ENCODE results near the gene C14orf132. TPM values are rescaled to one million over a fixed set of nuclear protein-coding genes. Genes with fewer than 3 reads are reported as not detected.

The C14orf132 gene
- polyA plus RNA-seq, 1 donor (not counting 4 experiments of a cell fraction or from before 2014, with no cell fraction given), result 1.3 TPM

DNA sequence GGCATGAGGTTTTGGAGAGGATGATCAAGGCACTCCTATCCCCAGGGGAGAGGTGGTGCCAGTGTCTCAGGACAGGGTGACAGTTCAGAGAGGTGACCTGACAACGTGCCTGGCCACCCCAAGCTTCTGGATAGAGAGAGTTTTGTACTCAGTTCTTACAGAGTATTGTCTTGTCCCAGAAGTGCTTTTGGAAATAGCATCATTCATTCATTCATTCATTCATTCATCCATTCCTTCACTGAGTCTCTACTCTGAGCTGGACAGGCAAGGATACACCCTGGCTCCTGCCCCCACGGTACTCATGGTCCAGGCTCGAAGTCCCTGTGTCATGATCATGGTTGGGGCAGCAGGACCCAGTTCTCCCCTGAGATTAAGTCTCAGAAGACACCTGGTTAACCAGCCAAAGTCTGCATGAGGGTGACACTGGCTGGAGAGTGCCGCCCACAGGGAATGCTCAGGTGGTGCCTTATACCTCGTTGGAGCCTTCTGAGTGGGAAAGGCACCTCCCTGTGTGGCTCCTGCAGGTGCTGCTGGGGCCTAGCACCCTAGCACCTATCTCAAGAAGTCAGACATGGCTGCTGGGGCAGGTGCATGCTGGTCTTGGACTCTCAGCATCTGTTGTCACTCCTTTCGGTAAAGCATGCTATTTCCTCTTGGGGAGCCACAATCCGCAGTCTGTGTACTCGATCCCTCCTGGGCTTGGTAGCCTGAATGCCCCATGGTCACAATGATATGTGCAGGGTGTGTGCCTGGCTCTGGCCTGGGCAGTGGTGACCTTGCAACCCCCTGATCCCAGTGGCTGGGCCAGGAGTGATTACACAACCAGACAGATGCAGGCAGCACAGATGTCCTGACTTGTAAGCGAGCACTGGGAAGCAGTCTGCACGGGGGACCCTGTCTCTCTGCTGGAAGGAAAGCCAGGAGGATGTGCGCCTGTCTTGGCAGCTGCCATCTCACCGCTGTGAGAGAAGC, 57.8 kb downstream of the C14orf132 start:
- dilution Hi-C loops (cut with MboI; ENCODE audit: extremely low pct_ligation_motif_present, low sequenced_read_pairs), result no loop called here
- no peak for DNase-seq (ENCODE audit: low read depth, low spot score)
- no peak overlapping the region for H3K9ac ChIP-seq (ENCODE audit: control insufficient read depth, extremely low read depth, insufficient read depth, low read length)
- no peak overlapping the region for H3K27ac ChIP-seq (ENCODE audit: control insufficient read depth, insufficient read depth, low read length)
- H3K4me2 ChIP-seq (ENCODE audit: control insufficient read depth, extremely low read depth, insufficient read depth, low read depth, low read length), result no peak overlapping the region
- H3K9me1 ChIP-seq (ENCODE audit: control insufficient read depth, extremely low read depth, insufficient read depth, low read length), result no peaks in the 10 kb centered on the region
- FAIRE-seq, result no peak
- no peaks in the 10 kb centered on the region for H3K9me3 ChIP-seq (ENCODE audit: control insufficient read depth, low read depth, low read length)
- H3K4me1 ChIP-seq (ENCODE audit: control insufficient read depth, extremely low read depth, insufficient read depth, low read length), result peaks cover 11% of the 10 kb centered on the region
- H4K20me1 ChIP-seq (ENCODE audit: control insufficient read depth, extremely low read depth, insufficient read depth, low read length), result no peaks in the 10 kb centered on the region
- no peaks in the 10 kb centered on the region for H3K36me3 ChIP-seq (ENCODE audit: control insufficient read depth in 2 of 2, extremely low read depth in 1 of 2, insufficient read depth in 2 of 2, low read length in 2 of 2)
- TF ChIP-seq, protein P1, sequence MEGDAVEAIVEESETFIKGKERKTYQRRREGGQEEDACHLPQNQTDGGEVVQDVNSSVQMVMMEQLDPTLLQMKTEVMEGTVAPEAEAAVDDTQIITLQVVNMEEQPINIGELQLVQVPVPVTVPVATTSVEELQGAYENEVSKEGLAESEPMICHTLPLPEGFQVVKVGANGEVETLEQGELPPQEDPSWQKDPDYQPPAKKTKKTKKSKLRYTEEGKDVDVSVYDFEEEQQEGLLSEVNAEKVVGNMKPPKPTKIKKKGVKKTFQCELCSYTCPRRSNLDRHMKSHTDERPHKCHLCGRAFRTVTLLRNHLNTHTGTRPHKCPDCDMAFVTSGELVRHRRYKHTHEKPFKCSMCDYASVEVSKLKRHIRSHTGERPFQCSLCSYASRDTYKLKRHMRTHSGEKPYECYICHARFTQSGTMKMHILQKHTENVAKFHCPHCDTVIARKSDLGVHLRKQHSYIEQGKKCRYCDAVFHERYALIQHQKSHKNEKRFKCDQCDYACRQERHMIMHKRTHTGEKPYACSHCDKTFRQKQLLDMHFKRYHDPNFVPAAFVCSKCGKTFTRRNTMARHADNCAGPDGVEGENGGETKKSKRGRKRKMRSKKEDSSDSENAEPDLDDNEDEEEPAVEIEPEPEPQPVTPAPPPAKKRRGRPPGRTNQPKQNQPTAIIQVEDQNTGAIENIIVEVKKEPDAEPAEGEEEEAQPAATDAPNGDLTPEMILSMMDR (optimal IDR thresholded peaks at IDR 0.05 in 1 of 3, IDR thresholded peaks at IDR 0.05 in 1 of 3, conservative IDR thresholded peaks at IDR 0.05 in 1 of 3; ENCODE audit: extremely low read depth in 1 of 3, insufficient read depth in 2 of 3, low read length in 3 of 3), result no peak
- TF ChIP-seq EZH2 (IDR thresholded peaks at IDR 0.05; ENCODE audit: low read length), result peak; percentile 25
- no peak overlapping the region for H2AFZ ChIP-seq (ENCODE audit: control insufficient read depth, low read length)
- no peak overlapping the region for H3K4me3 ChIP-seq (ENCODE audit: control insufficient read depth in 2 of 3, extremely low read depth in 1 of 3, insufficient read depth in 2 of 3, low read depth in 1 of 3, low read length in 3 of 3)
- H3K79me2 ChIP-seq (ENCODE audit: control insufficient read depth, insufficient read depth, low read length), result no peaks in the 10 kb centered on the region
- peaks cover 34% of the 10 kb centered on the region for H3K27me3 ChIP-seq (ENCODE audit: control insufficient read depth, extremely low read depth, insufficient read depth, low read length)

DNA sequence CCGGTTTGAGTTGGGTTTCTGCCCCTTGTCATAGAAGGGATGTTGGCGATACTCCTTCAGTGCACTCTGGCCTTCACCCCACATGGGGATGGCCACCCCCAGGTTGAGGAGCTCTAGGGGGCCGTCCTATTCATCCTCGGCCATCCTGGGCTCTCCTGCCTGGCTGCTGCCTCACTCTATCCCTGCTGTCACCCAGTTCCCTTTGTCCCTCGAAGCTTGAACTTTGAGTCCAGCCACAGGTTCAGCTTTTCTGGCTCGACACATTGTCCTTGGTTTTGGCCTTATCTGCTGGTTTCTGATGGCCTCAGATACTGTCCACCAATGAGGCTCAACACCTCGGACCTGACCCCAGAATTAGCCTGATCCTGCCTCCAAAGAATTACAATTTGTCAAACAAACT, 58.6 kb downstream of the C14orf132 start:
- Histone ChIP-seq H3K9me3 (ENCODE audit: control insufficient read depth, low read depth, low read length) (no peaks in the 10 kb centered on the region), H2AFZ (ENCODE audit: control insufficient read depth, low read length) (no peak overlapping the region), H3K36me3 (ENCODE audit: control insufficient read depth in 2 of 2, extremely low read depth in 1 of 2, insufficient read depth in 2 of 2, low read length in 2 of 2) (no peaks in the 10 kb centered on the region), H3K4me1 (ENCODE audit: control insufficient read depth, extremely low read depth, insufficient read depth, low read length) (peaks cover 11% of the 10 kb centered on the region), H3K27ac (ENCODE audit: control insufficient read depth, insufficient read depth, low read length) (no peak overlapping the region), H3K79me2 (ENCODE audit: control insufficient read depth, insufficient read depth, low read length) (no peaks in the 10 kb centered on the region), H3K9ac (ENCODE audit: control insufficient read depth, extremely low read depth, insufficient read depth, low read length) (no peak overlapping the region), H4K20me1 (ENCODE audit: control insufficient read depth, extremely low read depth, insufficient read depth, low read length) (no peaks in the 10 kb centered on the region), H3K27me3 (ENCODE audit: control insufficient read depth, extremely low read depth, insufficient read depth, low read length) (peaks cover 29% of the 10 kb centered on the region), H3K4me3 (ENCODE audit: control insufficient read depth in 2 of 3, extremely low read depth in 1 of 3, insufficient read depth in 2 of 3, low read depth in 1 of 3, low read length in 3 of 3) (no peak overlapping the region), H3K4me2 (ENCODE audit: control insufficient read depth, extremely low read depth, insufficient read depth, low read depth, low read length) (no peak overlapping the region), H3K9me1 (ENCODE audit: control insufficient read depth, extremely low read depth, insufficient read depth, low read length) (no peaks in the 10 kb centered on the region)
- TF ChIP-seq, protein P1 (optimal IDR thresholded peaks at IDR 0.05 in 1 of 3, IDR thresholded peaks at IDR 0.05 in 1 of 3, conservative IDR thresholded peaks at IDR 0.05 in 1 of 3; ENCODE audit: extremely low read depth in 1 of 3, insufficient read depth in 2 of 3, low read length in 3 of 3), result no peak
- no peak for TF ChIP-seq EZH2 (IDR thresholded peaks at IDR 0.05; ENCODE audit: low read length)
- no peak for DNase-seq (ENCODE audit: low read depth, low spot score)
- FAIRE-seq, result no peak
- dilution Hi-C loops (cut with MboI; ENCODE audit: extremely low pct_ligation_motif_present, low sequenced_read_pairs), result no loop called here

Data from keratinocyte (primary cell).